IgD-negative memory B cell (primary cell): ENCODE results near the gene MACROH2A2. TPM values are rescaled to one million over a fixed set of nuclear protein-coding genes. Genes with fewer than 3 reads are reported as not detected.
"Not testable (repeated sequence)": the region's sequence is repeated elsewhere in the genome, so short reads cannot be mapped to it uniquely, and the experiment has no call there.

ENCODE experiments used
- H3K27ac Mint-ChIP-seq, 3 donors: one replicate each; pipeline ENCODE4 v1.8.0; 2020 to 2022; ENCODE audit warnings: mild to moderate bottlenecking in 3 of 3, mixed read lengths in 3 of 3, moderate library complexity in 1 of 3
- H3K27me3 Mint-ChIP-seq: one replicate; pipeline ENCODE4 v1.8.0; 2021; ENCODE audit warnings: mixed read lengths
- H3K36me3 Mint-ChIP-seq: one replicate; pipeline ENCODE4 v1.8.0; 2020; ENCODE audit warnings: mild to moderate bottlenecking, mixed read lengths
- H3K4me1 Mint-ChIP-seq, 3 donors: one replicate each; pipeline ENCODE4 v1.8.0; 2020 to 2022; ENCODE audit warnings: mixed read lengths in 3 of 3, mild to moderate bottlenecking in 1 of 3
- H3K4me3 Mint-ChIP-seq, 4 donors: one replicate each; pipeline ENCODE4 v1.8.0; 2020 to 2022; ENCODE audit warnings: mild to moderate bottlenecking in 4 of 4, mixed read lengths in 4 of 4, moderate library complexity in 3 of 4
- H3K9me3 Mint-ChIP-seq, 3 donors: one replicate each; pipeline ENCODE4 v1.8.0; 2020 to 2021; ENCODE audit warnings: mixed read lengths in 3 of 3, mild to moderate bottlenecking in 1 of 3
- polyA plus RNA-seq: library from polyadenylated mRNA; unstranded; fragments of 300-500 nt; fragmentation: Illumina TruSeq; gene quantifications from one replicate; pipeline ENCODE4 v1.2.3, GENCODE V29; 2021

The MACROH2A2 gene
- polyA plus RNA-seq, 1 donor from 2014 or later = not detected

DNA sequence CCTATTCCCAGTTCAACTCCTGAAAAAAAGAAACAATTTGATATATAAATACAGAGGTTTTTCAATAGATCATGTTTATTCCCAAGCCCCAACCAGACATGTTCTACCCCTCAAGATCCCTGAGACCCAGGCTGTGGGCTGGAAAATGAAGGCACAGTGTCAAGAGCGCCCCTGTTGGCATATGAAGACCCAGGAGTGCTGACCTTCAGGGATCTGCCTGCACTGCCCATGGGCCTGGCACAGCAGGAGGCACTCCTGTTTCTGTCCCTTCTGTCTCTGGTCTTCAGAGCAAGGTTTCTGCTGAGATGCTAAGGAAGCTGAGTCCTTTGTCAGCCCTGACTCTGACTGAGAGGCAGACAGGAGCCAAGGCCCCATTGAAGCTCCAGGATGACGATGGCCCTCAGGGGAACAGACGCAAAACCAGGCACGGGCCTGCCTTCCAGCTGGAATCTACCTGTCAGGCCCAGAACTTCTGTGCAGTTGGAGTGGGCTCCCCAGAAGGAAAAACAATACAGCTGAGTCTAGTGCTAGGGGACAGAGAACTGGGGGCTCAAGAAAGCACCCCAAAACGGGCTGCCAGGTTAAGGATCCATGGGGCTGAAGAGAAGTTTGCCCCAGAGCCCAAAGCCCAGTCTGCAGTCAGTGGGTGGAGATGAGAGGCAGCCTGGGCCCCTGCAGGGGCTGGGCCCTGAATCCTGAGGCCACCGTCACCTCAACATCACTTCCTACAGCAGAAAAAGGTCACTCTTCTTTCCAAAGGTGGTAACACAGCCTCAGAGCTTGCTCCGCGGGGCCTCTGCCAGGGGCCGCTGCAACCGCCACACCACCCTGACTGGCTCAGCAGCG, 86.7 kb downstream of the MACROH2A2 start:
- Mint-ChIP-seq H3K4me1 (peaks cover 11 to 17% (median 11%) of the 10 kb centered on the region in 3 donors), H3K4me3 (peak overlapping the region in 1 of 4 donors; percentile 8), H3K36me3 (peaks cover 4% of the 10 kb centered on the region), H3K9me3 (no peaks in the 10 kb centered on the region), H3K27me3 (no peaks in the 10 kb centered on the region), H3K27ac (peak overlapping the region in 1 of 3 donors; percentile 62)

- peaks cover 4% of the 10 kb centered on the region for H3K36me3 Mint-ChIP-seq
- H3K4me1 Mint-ChIP-seq = peaks cover 12 to 19% (median 16%) of the 10 kb centered on the region in 3 donors
- peak overlapping the region in 1 of 3 donors; percentile 62 for H3K27ac Mint-ChIP-seq
- no peaks in the 10 kb centered on the region for H3K27me3 Mint-ChIP-seq
- H3K4me3 Mint-ChIP-seq = no peak overlapping the region
- no peaks in the 10 kb centered on the region for H3K9me3 Mint-ChIP-seq
Measured at GRCh38 chr10:70139997-70140250, 87.3 kb downstream of the MACROH2A2 start.

DNA sequence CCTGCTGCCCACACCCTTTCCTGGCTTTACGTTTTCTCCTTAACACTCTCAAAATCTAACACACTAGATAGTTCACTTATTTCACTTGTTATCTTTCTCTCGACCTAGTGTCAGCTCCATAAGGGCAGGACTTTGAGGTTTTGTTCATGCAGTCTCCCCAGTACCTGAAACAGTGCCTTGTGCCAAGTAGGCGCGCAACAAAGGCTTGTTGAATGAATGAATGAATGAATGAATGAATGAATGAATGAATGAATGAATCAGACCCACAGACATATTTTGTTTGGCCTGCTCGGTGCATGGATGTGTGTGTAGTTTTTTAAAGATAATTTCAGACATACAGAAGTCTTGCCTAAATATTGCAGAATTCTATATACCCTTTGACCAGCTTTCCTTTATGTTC, 87.7 kb downstream of the MACROH2A2 start:
- H3K9me3 Mint-ChIP-seq = no peaks in the 10 kb centered on the region
- peaks cover 4% of the 10 kb centered on the region for H3K36me3 Mint-ChIP-seq
- peak overlapping the region in 1 of 4 donors; percentile 57 for H3K4me3 Mint-ChIP-seq
- H3K4me1 Mint-ChIP-seq = peaks cover 10 to 19% (median 16%) of the 10 kb centered on the region in 3 donors
- H3K27ac Mint-ChIP-seq = peak overlapping the region in 1 of 3 donors; percentile 62
- no peaks in the 10 kb centered on the region for H3K27me3 Mint-ChIP-seq

GRCh38 chr10:70142555-70142954, 89.9 kb downstream of the MACROH2A2 start:
- Mint-ChIP-seq H3K4me3 (no peak overlapping the region), H3K9me3 (no peaks in the 10 kb centered on the region), H3K4me1 (peaks cover 8 to 24% (median 19%) of the 10 kb centered on the region in 3 donors), H3K27ac (peak overlapping the region in 1 of 3 donors; percentile 59), H3K27me3 (no peaks in the 10 kb centered on the region), H3K36me3 (peaks cover 2% of the 10 kb centered on the region)

GRCh38 chr10:70144372-70145110, 91.9 kb downstream of the MACROH2A2 start:
- no peaks in the 10 kb centered on the region for H3K9me3 Mint-ChIP-seq
- peaks cover 6 to 24% (median 20%) of the 10 kb centered on the region in 3 donors for H3K4me1 Mint-ChIP-seq
- H3K27me3 Mint-ChIP-seq = no peaks in the 10 kb centered on the region
- H3K27ac Mint-ChIP-seq = peak overlapping the region; percentile 84 to 93 (median 88)
- H3K4me3 Mint-ChIP-seq = peak overlapping the region; percentile 52 to 96 (median 92)
- peaks cover 2% of the 10 kb centered on the region for H3K36me3 Mint-ChIP-seq

GRCh38 chr10:70145166-70145665, 92.6 kb downstream of the MACROH2A2 start:
- Mint-ChIP-seq H3K4me1 (peaks cover 6 to 28% (median 20%) of the 10 kb centered on the region in 3 donors), H3K4me3 (peak overlapping the region; percentile 90 to 96 (median 93))

GRCh38 chr10:70145666-70146488, 93.2 kb downstream of the MACROH2A2 start:
- Mint-ChIP-seq H3K27me3 (no peaks in the 10 kb centered on the region), H3K27ac (peak overlapping the region; percentile 87 to 97 (median 93)), H3K9me3 (no peaks in the 10 kb centered on the region), H3K4me1 (peaks cover 6 to 25% (median 20%) of the 10 kb centered on the region in 3 donors), H3K36me3 (peaks cover 2% of the 10 kb centered on the region), H3K4me3 (peak overlapping the region; percentile 90 to 96 (median 96))

More at GRCh38 chr10:70145166-70145665, 92.6 kb downstream of the MACROH2A2 start:
- Mint-ChIP-seq H3K27ac (peak overlapping the region in 2 of 3 donors; percentile 88 to 93), H3K27me3 (no peaks in the 10 kb centered on the region), H3K36me3 (peaks cover 2% of the 10 kb centered on the region), H3K9me3 (no peaks in the 10 kb centered on the region)

DNA sequence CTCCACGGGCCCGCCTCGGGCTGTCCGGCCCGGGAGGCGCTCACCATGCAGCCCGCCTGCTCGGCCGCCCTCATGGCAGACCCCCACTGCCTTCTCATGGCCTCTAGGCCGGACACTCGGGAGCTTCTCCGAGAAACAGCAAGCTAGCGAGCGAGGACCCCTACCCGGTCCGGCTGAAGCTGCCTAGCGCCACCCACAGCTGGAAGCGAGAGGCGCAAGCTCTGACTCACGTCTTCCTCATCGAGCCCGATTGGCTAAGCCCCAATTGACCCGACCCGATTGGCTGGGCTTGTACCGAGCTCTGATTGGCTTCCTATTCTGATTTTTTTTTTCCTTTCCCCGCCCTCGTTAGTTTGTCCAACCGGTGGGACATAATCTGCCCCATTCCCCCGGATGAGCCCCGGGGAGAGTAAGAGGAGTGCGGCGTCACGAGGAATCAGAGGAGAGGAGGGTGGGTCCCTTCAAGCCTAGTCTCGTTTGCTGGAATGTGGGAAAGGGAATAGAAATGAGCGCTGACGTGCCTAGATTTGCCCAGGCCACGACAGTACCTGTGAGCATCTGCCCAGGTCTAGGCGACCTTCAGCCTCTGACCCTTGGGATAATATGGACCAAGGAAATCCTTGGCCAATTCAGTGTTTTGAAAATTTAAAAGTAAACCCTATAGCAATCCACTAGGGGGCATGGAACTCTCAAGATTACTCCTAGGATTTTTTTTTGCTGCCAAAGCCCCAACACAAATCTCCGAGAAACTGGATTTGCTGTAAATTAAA, 94.0 kb downstream of the MACROH2A2 start, which contains the start of gene TYSND1:
Gene TYSND1, minus strand, starts transcription at position 212 of the 770 bp plus-strand sequence. Its CDS starts 114 bp downstream, at position 98.
- H3K27ac Mint-ChIP-seq = peak within 1 kb of the TSS; percentile 95 to 97 (median 96)
- peak within 1 kb of the TSS; percentile 90 to 96 (median 96) for H3K4me3 Mint-ChIP-seq
- H3K27me3 Mint-ChIP-seq = no peaks in the 10 kb centered on the region
- H3K36me3 Mint-ChIP-seq = peaks cover 2% of the 10 kb centered on the region
- no peaks in the 10 kb centered on the region for H3K9me3 Mint-ChIP-seq
- H3K4me1 Mint-ChIP-seq = peaks cover 6 to 25% (median 20%) of the 10 kb centered on the region in 3 donors

DNA sequence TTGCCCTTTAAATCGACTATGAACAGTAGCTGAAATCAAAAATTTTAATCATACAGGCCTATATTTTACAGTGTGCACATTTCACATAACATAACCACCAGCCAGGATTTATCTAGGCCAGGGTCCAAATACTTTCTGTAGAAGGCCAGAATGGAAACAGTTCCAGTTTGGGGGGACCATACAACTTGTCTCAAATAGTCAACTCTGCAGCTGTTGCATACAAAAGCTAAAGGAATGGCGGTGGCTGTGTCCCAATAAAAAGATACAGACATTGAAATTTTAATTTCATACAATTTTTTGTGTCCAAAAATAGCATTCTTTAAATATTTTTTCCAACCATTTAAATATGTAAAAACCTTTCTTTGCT, 94.6 kb downstream of the MACROH2A2 start:
- peak overlapping the region; percentile 90 to 96 (median 96) for H3K4me3 Mint-ChIP-seq

DNA sequence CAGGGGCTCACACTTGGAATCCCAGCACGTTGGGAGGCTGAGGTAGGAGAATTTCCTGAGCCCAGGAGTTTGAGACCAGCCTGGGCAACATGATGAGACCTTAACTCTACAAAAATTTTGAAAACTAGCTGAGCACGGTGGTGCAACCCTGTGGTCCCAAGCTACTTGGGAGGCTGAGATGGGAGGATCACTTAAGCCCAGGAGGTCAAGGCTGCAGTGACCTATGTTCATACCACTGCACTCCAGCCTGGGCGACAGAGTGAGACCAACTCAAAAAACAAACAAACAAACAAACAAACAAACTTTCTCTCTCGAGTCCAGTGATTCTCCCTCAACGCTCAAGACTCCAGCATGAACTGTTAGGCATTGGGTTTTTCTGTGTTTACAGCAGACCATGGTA, 95.9 kb downstream of the MACROH2A2 start:
- H3K27me3 Mint-ChIP-seq = no peaks in the 10 kb centered on the region
- peak overlapping the region in 1 of 3 donors; percentile 97 for H3K27ac Mint-ChIP-seq
- H3K36me3 Mint-ChIP-seq = peaks cover 2% of the 10 kb centered on the region
- H3K4me1 Mint-ChIP-seq = peaks cover 4 to 20% (median 13%) of the 10 kb centered on the region in 3 donors
- peak overlapping the region in 1 of 4 donors; percentile 48 for H3K4me3 Mint-ChIP-seq
- H3K9me3 Mint-ChIP-seq = no peaks in the 10 kb centered on the region

More for the DNA sequence above, 94.6 kb downstream of the MACROH2A2 start:
- Mint-ChIP-seq H3K36me3 (peaks cover 2% of the 10 kb centered on the region), H3K27me3 (no peaks in the 10 kb centered on the region), H3K9me3 (no peaks in the 10 kb centered on the region), H3K4me1 (peaks cover 4 to 20% (median 19%) of the 10 kb centered on the region in 3 donors), H3K27ac (peak overlapping the region; percentile 95 to 97 (median 96))

DNA sequence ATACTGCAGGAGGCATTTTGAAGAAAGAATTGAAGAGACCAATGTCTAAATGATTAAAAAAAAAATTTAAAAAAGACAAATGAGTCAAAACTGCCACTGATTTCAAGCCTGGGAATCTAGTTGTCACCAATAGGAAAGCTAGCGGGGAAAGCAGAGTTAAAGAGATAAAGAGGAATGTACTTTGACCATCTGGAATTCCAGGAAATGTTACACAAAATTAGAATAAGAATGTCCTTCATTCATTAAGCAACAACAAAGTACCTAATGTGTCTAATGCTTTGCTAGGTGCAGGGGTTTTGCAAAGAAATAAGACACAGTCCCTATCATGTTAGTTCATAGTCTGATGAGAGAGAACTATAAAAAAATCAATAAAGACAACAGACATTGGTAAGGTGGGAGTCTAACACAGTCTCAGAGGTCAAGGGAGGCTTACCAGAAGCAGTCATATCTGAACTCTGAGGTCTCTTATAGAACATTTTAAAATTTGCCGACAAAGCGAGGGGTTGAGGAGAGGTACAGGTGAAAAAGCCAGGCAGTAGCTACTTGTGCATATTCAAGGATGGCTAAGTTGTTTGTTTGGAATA, 102.7 kb downstream of the MACROH2A2 start:
- no peaks in the 10 kb centered on the region for H3K9me3 Mint-ChIP-seq
- no peaks in the 10 kb centered on the region for H3K27me3 Mint-ChIP-seq
- no peak overlapping the region for H3K4me3 Mint-ChIP-seq
- no peak overlapping the region for H3K27ac Mint-ChIP-seq
- peaks cover 8% of the 10 kb centered on the region for H3K36me3 Mint-ChIP-seq
- H3K4me1 Mint-ChIP-seq = peaks cover 0 to 4% (median 2%) of the 10 kb centered on the region in 3 donors

GRCh38 chr10:70158113-70158512, 105.5 kb downstream of the MACROH2A2 start:
- Mint-ChIP-seq H3K4me3 (peak overlapping the region in 1 of 4 donors; percentile 17), H3K36me3 (peaks cover 8% of the 10 kb centered on the region), H3K27ac (no peak overlapping the region), H3K4me1 (peaks cover 7 to 18% (median 17%) of the 10 kb centered on the region in 3 donors), H3K27me3 (no peaks in the 10 kb centered on the region), H3K9me3 (no peaks in the 10 kb centered on the region)

DNA sequence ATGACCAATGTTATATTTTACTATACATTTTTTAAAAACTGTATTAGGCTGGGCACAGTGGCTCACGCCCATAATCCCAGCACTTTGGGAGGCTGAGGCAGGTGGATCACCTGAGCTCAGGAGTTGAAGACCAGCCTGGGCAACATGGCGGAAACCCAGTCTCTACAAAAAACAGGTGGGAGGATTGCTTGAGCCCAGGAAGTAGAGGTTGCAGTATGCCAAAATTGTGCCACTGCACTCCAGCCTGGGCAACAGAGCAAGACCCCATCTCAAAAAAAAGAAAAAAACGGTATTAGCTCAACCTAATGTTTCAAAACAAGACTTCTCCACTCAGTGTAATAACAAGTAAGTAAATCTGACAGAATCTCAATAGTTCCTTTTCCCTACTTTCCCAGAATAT, 106.7 kb downstream of the MACROH2A2 start:
- H3K27me3 Mint-ChIP-seq, H3K36me3 Mint-ChIP-seq, H3K9me3 Mint-ChIP-seq, H3K4me3 Mint-ChIP-seq, H3K27ac Mint-ChIP-seq: not testable (repeated sequence)
- peaks cover 17 to 27% (median 26%) of the 10 kb centered on the region in 3 donors for H3K4me1 Mint-ChIP-seq
